Progenitor cell of endocrine pancreas (in vitro differentiated cells): ENCODE data around the gene OR9Q1. TPM values are rescaled to one million over a fixed set of nuclear protein-coding genes. Genes with fewer than 3 reads are reported as not detected.

Experiments used
- DNase-seq: peaks from one replicate; pipeline ENCODE4 v3.0.0; 2021; ENCODE audit warnings: low spot score; ENCODE audit not compliant: unreplicated experiment
- H3K27ac Mint-ChIP-seq: 2 replicates; pipeline ENCODE4 v1.8.0; 2021; ENCODE audit warnings: mild to moderate bottlenecking, moderate library complexity, mixed read lengths
- H3K27me3 Mint-ChIP-seq: 2 replicates; pipeline ENCODE4 v1.8.0; 2021; ENCODE audit warnings: mixed read lengths
- H3K36me3 Mint-ChIP-seq: 2 replicates; pipeline ENCODE4 v1.8.0; 2022; ENCODE audit warnings: mixed read lengths; ENCODE audit not compliant: insufficient read depth
- H3K4me1 Mint-ChIP-seq: 2 replicates; pipeline ENCODE4 v1.8.0; 2021; ENCODE audit warnings: low read depth, mixed read lengths
- H3K4me3 Mint-ChIP-seq: 2 replicates; pipeline ENCODE4 v1.8.0; 2021; ENCODE audit warnings: low read depth, mild to moderate bottlenecking, moderate library complexity, mixed read lengths
- H3K9me3 Mint-ChIP-seq: 2 replicates; pipeline ENCODE4 v1.8.0; 2021; ENCODE audit warnings: low read depth, mixed read lengths
- CTCF ChIP-seq: fragments of 200-600 bp; sonication (generic); IDR thresholded peaks from one replicate; pipeline ENCODE4 v1.5.0; 2021; ENCODE audit warnings: antibody characterized with exemption, mild to moderate bottlenecking; ENCODE audit not compliant: unreplicated experiment
- total RNA-seq: library from RNA; stranded (reverse); gene quantifications from 2 replicates; pipeline ENCODE4 v1.2.1, GENCODE V29; 2021

Gene OR9Q1
- total RNA-seq, 1 donor from 2014 or later, result not detected

GRCh38 chr11:58121096-58121495, 97.4 kb downstream of the OR9Q1 start:
- no peak for TF ChIP-seq CTCF
- no peak for DNase-seq
- Mint-ChIP-seq H3K36me3 (no peaks in the 10 kb centered on the region), H3K4me3 (no peak overlapping the region), H3K27ac (no peak overlapping the region), H3K27me3 (peaks cover 3% of the 10 kb centered on the region), H3K4me1 (no peaks in the 10 kb centered on the region), H3K9me3 (no peaks in the 10 kb centered on the region)

- no peak within 1 kb of the TSS for H3K27ac Mint-ChIP-seq
- H3K27me3 Mint-ChIP-seq, result no peaks in the 10 kb centered on the region
- H3K4me1 Mint-ChIP-seq, result no peaks in the 10 kb centered on the region
- no peak for TF ChIP-seq CTCF
- no peaks in the 10 kb centered on the region for H3K9me3 Mint-ChIP-seq
- no peak within 1 kb of the TSS for H3K4me3 Mint-ChIP-seq
- no peaks in the 10 kb centered on the region for H3K36me3 Mint-ChIP-seq
- DNase-seq, result no peak
Measured at GRCh38 chr11:58125469-58125868, 101.8 kb downstream of the OR9Q1 start, which contains the start of gene OR9I1. Gene OR9I1 (minus strand): TSS chr11:58125530. CDS start chr11:58119444, 6,086 bp downstream.

- no peak for TF ChIP-seq CTCF
- Mint-ChIP-seq H3K36me3 (no peaks in the 10 kb centered on the region), H3K4me3 (no peak overlapping the region), H3K27me3 (no peaks in the 10 kb centered on the region), H3K27ac (no peak overlapping the region), H3K9me3 (no peaks in the 10 kb centered on the region), H3K4me1 (no peaks in the 10 kb centered on the region)
- DNase-seq, result no peak
Measured at GRCh38 chr11:58127350-58127749, 103.7 kb downstream of the OR9Q1 start.

GRCh38 chr11:58133309-58134076, 109.8 kb downstream of the OR9Q1 start:
- DNase-seq, result no peak
- TF ChIP-seq CTCF, result no peak
- Mint-ChIP-seq H3K27me3 (no peaks in the 10 kb centered on the region), H3K4me3 (no peak overlapping the region), H3K9me3 (no peaks in the 10 kb centered on the region), H3K36me3 (no peaks in the 10 kb centered on the region), H3K4me1 (no peaks in the 10 kb centered on the region), H3K27ac (no peak overlapping the region)

- no peaks in the 10 kb centered on the region for H3K27me3 Mint-ChIP-seq
- TF ChIP-seq CTCF, result no peak
- H3K27ac Mint-ChIP-seq, result no peak overlapping the region
- no peaks in the 10 kb centered on the region for H3K4me1 Mint-ChIP-seq
- no peak for DNase-seq
- H3K9me3 Mint-ChIP-seq, result no peaks in the 10 kb centered on the region
- H3K4me3 Mint-ChIP-seq, result no peak overlapping the region
- no peaks in the 10 kb centered on the region for H3K36me3 Mint-ChIP-seq
Measured at GRCh38 chr11:58134151-58134550, 110.5 kb downstream of the OR9Q1 start.
